ENCODE data around the gene GPR132. TPM values are rescaled to one million over a fixed set of nuclear protein-coding genes. Genes with fewer than 3 reads are reported as not detected.

The GPR132 gene
- total and polyA plus RNA-seq, 2 donors (not counting 3 experiments of a cell fraction or from before 2014, with no cell fraction given): not detected

GRCh38 chr14:105102893-105103292, 37.7 kb upstream of the GPR132 start:
- Histone ChIP-seq H3K79me2 (ENCODE audit: control insufficient read depth, insufficient read depth, low read length) (no peaks in the 10 kb centered on the region), H3K4me3 (replicated peaks in 1 of 3; ENCODE audit: insufficient read depth in 1 of 3, low read depth in 1 of 3, low read length in 3 of 3) (no peak overlapping the region), H3K9me3 (replicated peaks; ENCODE audit: control insufficient read depth, insufficient read depth, low read length) (no peaks in the 10 kb centered on the region), H3K36me3 (ENCODE audit: control insufficient read depth in 2 of 2, extremely low read depth in 1 of 2, insufficient read depth in 2 of 2, low read length in 2 of 2) (no peaks in the 10 kb centered on the region), H3K27me3 (ENCODE audit: control insufficient read depth in 2 of 2, insufficient read depth in 2 of 2, low read length in 2 of 2) (peaks cover 16 to 39% of the 10 kb centered on the region in 2 experiments), H3K4me2 (ENCODE audit: insufficient read depth, low read length) (no peak overlapping the region), H4K20me1 (replicated peaks; ENCODE audit: control insufficient read depth, extremely low read depth, insufficient read depth, low read length) (no peaks in the 10 kb centered on the region), H2AFZ (ENCODE audit: low read depth, low read length) (no peak overlapping the region), H3K4me1 (ENCODE audit: control insufficient read depth, extremely low read depth, insufficient read depth, low read length) (no peaks in the 10 kb centered on the region), H3K27ac (ENCODE audit: insufficient read depth, low read depth, low read length) (no peak overlapping the region), H3K9me1 (replicated peaks; ENCODE audit: control insufficient read depth, extremely low read depth, insufficient read depth, low read length) (no peaks in the 10 kb centered on the region), H3K9ac (replicated peaks; ENCODE audit: extremely low read depth, insufficient read depth, low read length) (no peak overlapping the region)
- FAIRE-seq: no peak
- ChIA-PET POLR2A (no interaction called here), CTCF (interaction anchor here (1.2 to 1.6 kb wide), 2 partner anchors 13 to 26 kb away, joined by 3 to 7 read pairs; no protein-coding TSS in a partner anchor)
- intact Hi-C loops (cut with micrococcal nuclease) (no loop called here), dilution Hi-C loops (cut with MboI; ENCODE audit: extremely low pct_ligation_motif_present, low sequenced_read_pairs) (no loop called here)
- no peak for DNase-seq (ENCODE audit: low read depth, low spot score)
- TF ChIP-seq GATA2 (IDR thresholded peaks at IDR 0.05; ENCODE audit: insufficient read depth, insufficient read length, low read depth, low read length): no peak
- TF ChIP-seq MYC (IDR thresholded peaks at IDR 0.05; ENCODE audit: low read depth, low read length): no peak
- TF ChIP-seq FOS (IDR thresholded peaks at IDR 0.05; ENCODE audit: borderline replicate concordance, insufficient read depth, low read length): no peak
- no peak for TF ChIP-seq POLR2A (IDR thresholded peaks at IDR 0.05; ENCODE audit: low read depth, low read length)
- TF ChIP-seq, protein P1, sequence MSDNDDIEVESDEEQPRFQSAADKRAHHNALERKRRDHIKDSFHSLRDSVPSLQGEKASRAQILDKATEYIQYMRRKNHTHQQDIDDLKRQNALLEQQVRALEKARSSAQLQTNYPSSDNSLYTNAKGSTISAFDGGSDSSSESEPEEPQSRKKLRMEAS (IDR thresholded peaks at IDR 0.05; ENCODE audit: insufficient read depth, insufficient read length): no peak
- TF ChIP-seq EZH2 (IDR thresholded peaks at IDR 0.05; ENCODE audit: borderline replicate concordance, low read depth, low read length, severe bottlenecking): no peak
- BruUV-seq (replicated peaks): no TSS peak

DNA sequence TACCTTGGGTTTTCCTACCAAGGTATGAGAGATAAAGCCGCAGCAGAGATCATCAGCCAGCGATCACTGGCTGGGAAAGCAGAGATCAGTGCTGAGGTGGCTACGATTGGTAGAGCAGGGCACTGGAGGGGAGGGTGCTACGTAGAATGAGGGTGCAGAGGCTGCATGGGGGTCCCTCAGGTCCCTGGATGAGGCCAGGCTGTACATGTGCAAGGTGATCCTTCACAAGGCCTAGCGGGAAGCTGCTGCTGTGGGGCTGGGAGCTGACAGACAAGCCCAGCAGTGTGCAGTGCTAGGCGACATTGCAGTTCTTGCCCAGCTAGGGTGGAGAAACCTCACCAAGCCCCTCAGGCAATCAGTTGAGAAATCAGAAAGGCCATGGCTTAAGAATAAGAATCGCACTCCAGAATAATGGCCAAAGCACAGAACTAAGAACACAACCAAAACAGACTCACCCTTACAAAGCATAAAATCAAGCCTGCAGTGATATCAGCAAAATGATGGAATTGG, 37.2 kb upstream of the GPR132 start:
- Histone ChIP-seq H3K9me3 (replicated peaks; ENCODE audit: control insufficient read depth, insufficient read depth, low read length) (no peaks in the 10 kb centered on the region), H3K9me1 (replicated peaks; ENCODE audit: control insufficient read depth, extremely low read depth, insufficient read depth, low read length) (no peaks in the 10 kb centered on the region), H2AFZ (ENCODE audit: low read depth, low read length) (no peak overlapping the region), H3K4me1 (ENCODE audit: control insufficient read depth, extremely low read depth, insufficient read depth, low read length) (no peaks in the 10 kb centered on the region), H3K27me3 (ENCODE audit: control insufficient read depth in 2 of 2, insufficient read depth in 2 of 2, low read length in 2 of 2) (peaks cover 16 to 39% of the 10 kb centered on the region in 2 experiments), H3K27ac (ENCODE audit: insufficient read depth, low read depth, low read length) (no peak overlapping the region), H3K9ac (replicated peaks; ENCODE audit: extremely low read depth, insufficient read depth, low read length) (no peak overlapping the region), H3K4me3 (replicated peaks in 1 of 3; ENCODE audit: insufficient read depth in 1 of 3, low read depth in 1 of 3, low read length in 3 of 3) (no peak overlapping the region), H3K4me2 (ENCODE audit: insufficient read depth, low read length) (no peak overlapping the region), H3K79me2 (ENCODE audit: control insufficient read depth, insufficient read depth, low read length) (no peaks in the 10 kb centered on the region), H3K36me3 (ENCODE audit: control insufficient read depth in 2 of 2, extremely low read depth in 1 of 2, insufficient read depth in 2 of 2, low read length in 2 of 2) (no peaks in the 10 kb centered on the region), H4K20me1 (replicated peaks; ENCODE audit: control insufficient read depth, extremely low read depth, insufficient read depth, low read length) (no peaks in the 10 kb centered on the region)
- no peak for FAIRE-seq
- ChIA-PET CTCF (interaction anchor here (1.2 to 1.6 kb wide), 2 partner anchors 12 to 26 kb away, joined by 3 to 7 read pairs; no protein-coding TSS in a partner anchor), POLR2A (no interaction called here)
- no peak for DNase-seq (ENCODE audit: low read depth, low spot score)
- dilution Hi-C loops (cut with MboI; ENCODE audit: extremely low pct_ligation_motif_present, low sequenced_read_pairs) (no loop called here), intact Hi-C loops (cut with micrococcal nuclease) (no loop called here)
- no TSS peak for BruUV-seq (replicated peaks)
- no peak for TF ChIP-seq MYC (IDR thresholded peaks at IDR 0.05; ENCODE audit: low read depth, low read length)
- TF ChIP-seq JUN (IDR thresholded peaks at IDR 0.05; ENCODE audit: borderline replicate concordance, insufficient read depth, insufficient read length, low read depth): no peak
- no peak for TF ChIP-seq POLR2AphosphoS5 (IDR thresholded peaks at IDR 0.05; ENCODE audit: insufficient read depth, low read depth, low read length)
- TF ChIP-seq, protein P2, sequence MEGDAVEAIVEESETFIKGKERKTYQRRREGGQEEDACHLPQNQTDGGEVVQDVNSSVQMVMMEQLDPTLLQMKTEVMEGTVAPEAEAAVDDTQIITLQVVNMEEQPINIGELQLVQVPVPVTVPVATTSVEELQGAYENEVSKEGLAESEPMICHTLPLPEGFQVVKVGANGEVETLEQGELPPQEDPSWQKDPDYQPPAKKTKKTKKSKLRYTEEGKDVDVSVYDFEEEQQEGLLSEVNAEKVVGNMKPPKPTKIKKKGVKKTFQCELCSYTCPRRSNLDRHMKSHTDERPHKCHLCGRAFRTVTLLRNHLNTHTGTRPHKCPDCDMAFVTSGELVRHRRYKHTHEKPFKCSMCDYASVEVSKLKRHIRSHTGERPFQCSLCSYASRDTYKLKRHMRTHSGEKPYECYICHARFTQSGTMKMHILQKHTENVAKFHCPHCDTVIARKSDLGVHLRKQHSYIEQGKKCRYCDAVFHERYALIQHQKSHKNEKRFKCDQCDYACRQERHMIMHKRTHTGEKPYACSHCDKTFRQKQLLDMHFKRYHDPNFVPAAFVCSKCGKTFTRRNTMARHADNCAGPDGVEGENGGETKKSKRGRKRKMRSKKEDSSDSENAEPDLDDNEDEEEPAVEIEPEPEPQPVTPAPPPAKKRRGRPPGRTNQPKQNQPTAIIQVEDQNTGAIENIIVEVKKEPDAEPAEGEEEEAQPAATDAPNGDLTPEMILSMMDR (IDR thresholded peaks at IDR 0.05; ENCODE audit: extremely low read depth in 1 of 2, insufficient read depth in 1 of 2, low read depth in 1 of 2, low read length in 2 of 2): no peak
- TF ChIP-seq, protein P1 (IDR thresholded peaks at IDR 0.05; ENCODE audit: insufficient read depth, insufficient read length): no peak
- no peak for TF ChIP-seq FOS (IDR thresholded peaks at IDR 0.05; ENCODE audit: borderline replicate concordance, insufficient read depth, low read length)
- TF ChIP-seq POLR2A (IDR thresholded peaks at IDR 0.05; ENCODE audit: low read depth, low read length): no peak
- TF ChIP-seq GATA2 (IDR thresholded peaks at IDR 0.05; ENCODE audit: insufficient read depth, insufficient read length, low read depth, low read length): no peak
- TF ChIP-seq EZH2 (IDR thresholded peaks at IDR 0.05; ENCODE audit: borderline replicate concordance, low read depth, low read length, severe bottlenecking): no peak
